Measurements from ENCODE around the gene COLGALT1.
"Not testable (repeated sequence)": the region's sequence is repeated elsewhere in the genome, so short reads cannot be mapped to it uniquely, and the experiment has no call there.

- not testable (repeated sequence) for TF ChIP-seq USF1 (IDR thresholded peaks at IDR 0.05; ENCODE audit: borderline replicate concordance, low read depth); GATA2 (CRISPR knock-in tag; IDR thresholded peaks at IDR 0.05); GABPA (IDR thresholded peaks at IDR 0.05; ENCODE audit: low read depth)
Observed at GRCh38 chr19:17585395-17585794, 29.9 kb downstream of the COLGALT1 start.

Data from SK-N-SH (cell line).